HCT116 (cell line): ENCODE data around the gene TNFRSF18. TPM values are rescaled to one million over a fixed set of nuclear protein-coding genes. Genes with fewer than 3 reads are reported as not detected.
"Not testable (repeated sequence)": the region's sequence is repeated elsewhere in the genome, so short reads cannot be mapped to it uniquely, and the experiment has no call there.

Source experiments
- ATAC-seq: fragments of 200-7000 bp; cut with Tn5 transposase; 2 replicates; pipeline ENCODE4 v1.9.1; 2020; ENCODE audit warnings: mild to moderate bottlenecking, moderate library complexity
- BruUV-seq: library from RNA; stranded (reverse); fragments of 400-500 nt; replicated peaks from 2 replicates; lab custom pipeline; 2021; lab: Mats Ljungman, UMichigan
- CTCF ChIA-PET: fragments of 300-600 bp; sonication (Branson Sonifier 250); formaldehyde crosslinking; loops from one replicate; lab custom pipeline; 2021; ENCODE audit warnings: antibody characterized with exemption; lab: Charles Lee
- POLR2A ChIA-PET: fragments of 300-600, 350-600 bp; sonication (Branson Sonifier 250); formaldehyde crosslinking; loops from one replicate; lab custom pipeline; 2021; ENCODE audit warnings: antibody characterized with exemption; lab: Charles Lee
- RAD21 ChIA-PET, 2 experiments: fragments of 300-600 bp; sonication (Branson Sonifier 250); formaldehyde crosslinking; loops; one replicate each; lab custom pipeline; 2023; ENCODE audit warnings: low total read pairs in 2 of 2; ENCODE audit not compliant: uncharacterized antibody in 2 of 2, unreplicated experiment in 2 of 2, low non-redundant PET in 1 of 2; lab: Charles Lee
- DNase-seq: peaks from one replicate; pipeline ENCODE4 v3.0.0-alpha.2; 2010; ENCODE audit warnings: low read depth, low spot score
- H2AFZ ChIP-seq: fragments of 200-600 bp; shearing (Covaris generic), sonication (generic); 2 replicates; pipeline ENCODE4 v1.6.1; 2017; ENCODE audit warnings: low read depth, mixed run types, mixed read lengths, antibody characterized with exemption, low read length; ENCODE audit not compliant: poor library complexity, severe bottlenecking
- H3K27ac ChIP-seq: 2 replicates; pipeline ENCODE4 v1.5.1; 2012; ENCODE audit warnings: low read depth, low read length
- H3K27me3 ChIP-seq: fragments of 200-600 bp; sonication (generic); 2 replicates; pipeline ENCODE4 v1.6.1; 2016; ENCODE audit warnings: mixed run types, low read length, mixed read lengths; ENCODE audit not compliant: insufficient read depth
- H3K36me3 ChIP-seq, 2 experiments: fragments of 200-500 bp in 1 of 2; fragments of 200-600 bp in 1 of 2; sonication (Bioruptor generic) in 1 of 2; sonication (generic) in 1 of 2; 2 replicates each; pipeline versions ENCODE4 v1.5.1 to v1.6.1; 2014 to 2016; ENCODE audit warnings: low read length in 2 of 2, inconsistent platforms in 1 of 2, mixed read lengths in 1 of 2, mixed run types in 1 of 2; ENCODE audit not compliant: insufficient read depth in 2 of 2, control insufficient read depth in 1 of 2
- H3K4me1 ChIP-seq, 2 experiments: fragments of 200-600 bp in 1 of 2; sonication (generic) in 1 of 2; 2 replicates each; pipeline versions ENCODE4 v1.5.1 to v1.6.1; 2012 to 2017; ENCODE audit warnings: low read length in 2 of 2, inconsistent platforms in 1 of 2, mild to moderate bottlenecking in 1 of 2, mixed read lengths in 1 of 2, mixed run types in 1 of 2, moderate library complexity in 1 of 2; ENCODE audit not compliant: insufficient read depth in 2 of 2, control insufficient read depth in 1 of 2
- H3K4me2 ChIP-seq: fragments of 200-600 bp; sonication (generic); 2 replicates; pipeline ENCODE4 v1.6.1; 2017; ENCODE audit warnings: mixed run types, low read length, mixed read lengths
- H3K4me3 ChIP-seq, 2 experiments: fragments of 200-600 bp in 1 of 2; sonication (generic) in 1 of 2; replicated peaks in 1 of 2; 2 replicates each; pipeline ENCODE4 v1.5.1; 2011 to 2016; ENCODE audit warnings: low read length in 2 of 2, control low read depth in 1 of 2, low read depth in 1 of 2, mild to moderate bottlenecking in 1 of 2, mixed read lengths in 1 of 2, mixed run types in 1 of 2
- H3K79me2 ChIP-seq: fragments of 200-600 bp; sonication (generic); 2 replicates; pipeline ENCODE4 v1.6.1; 2017; ENCODE audit warnings: mild to moderate bottlenecking, mixed run types, low read length, moderate library complexity, mixed read lengths; ENCODE audit not compliant: insufficient read depth
- H3K9ac ChIP-seq: fragments of 200-600 bp; sonication (generic); 2 replicates; pipeline ENCODE4 v1.6.1; 2016; ENCODE audit warnings: low read length, mixed read lengths
- H3K9me2 ChIP-seq: fragments of 200-600 bp; sonication (generic), shearing (Covaris generic); 2 replicates; pipeline ENCODE4 v1.6.1; 2017; ENCODE audit warnings: mixed run types, mild to moderate bottlenecking, moderate library complexity; ENCODE audit not compliant: insufficient read depth
- H3K9me3 ChIP-seq, 2 experiments: fragments of 200-500 bp in 1 of 2; fragments of 200-600 bp in 1 of 2; sonication (Bioruptor generic) in 1 of 2; sonication (generic) in 1 of 2; 2 replicates each; pipeline ENCODE4 v1.6.1; 2014 to 2017; ENCODE audit warnings: low read length in 2 of 2, mixed read lengths in 2 of 2, inconsistent platforms in 1 of 2, low read depth in 1 of 2, mild to moderate bottlenecking in 1 of 2, mixed run types in 1 of 2, moderate library complexity in 1 of 2; ENCODE audit not compliant: control insufficient read depth in 1 of 2, insufficient read depth in 1 of 2
- H4K20me1 ChIP-seq: fragments of 200-600 bp; sonication (generic), shearing (Covaris generic); 2 replicates; pipeline ENCODE4 v1.6.1; 2017; ENCODE audit warnings: mixed run types, mild to moderate bottlenecking, moderate library complexity; ENCODE audit not compliant: insufficient read depth
- ELF1 ChIP-seq: IDR thresholded peaks from 2 replicates; pipeline ENCODE4 v1.6.1; 2012; ENCODE audit warnings: low read depth, borderline replicate concordance
- TCF7L2 ChIP-seq: IDR thresholded peaks from 2 replicates; pipeline ENCODE4 v1.7.0; 2011; ENCODE audit warnings: borderline replicate concordance, inconsistent platforms; ENCODE audit not compliant: insufficient read depth, insufficient read length; ENCODE audit errors: extremely low read depth
- intact Hi-C: fragments of 100-400 bp; cut with micrococcal nuclease; formaldehyde crosslinking; loops from 2 replicates; pipeline ENCODE4 v1.10.0; 2022
- total RNA-seq: library from RNA; stranded (reverse); gene quantifications from one replicate; pipeline ENCODE4 v1.2.1, GENCODE V29; 2021; ENCODE audit not compliant: unreplicated experiment

The TNFRSF18 gene
- total RNA-seq, 1 experiment from 2014 or later = 56.2 TPM

DNA sequence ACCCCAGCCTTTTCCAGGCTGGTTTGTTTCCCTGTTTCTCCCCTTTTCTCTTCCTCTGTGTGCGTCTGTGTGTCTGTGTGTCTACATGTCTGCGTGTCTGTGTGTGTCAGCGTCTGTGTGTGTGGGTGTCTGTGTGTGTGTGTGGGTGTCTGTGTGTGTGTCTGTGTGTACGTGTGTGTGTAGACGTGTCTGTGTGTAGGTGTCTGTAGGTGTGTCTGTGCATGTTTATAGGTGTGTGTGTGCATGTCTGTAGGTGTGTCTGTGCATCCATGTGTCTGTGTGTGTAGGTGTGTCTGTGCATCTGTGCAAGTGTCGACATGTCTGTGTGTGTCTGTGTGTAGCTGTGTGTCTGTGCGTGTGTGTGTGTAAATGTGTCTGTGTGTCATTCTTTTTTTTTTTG, 29.5 kb downstream of the TNFRSF18 start (continued):
- TF ChIP-seq TCF7L2 = no peak

DNA sequence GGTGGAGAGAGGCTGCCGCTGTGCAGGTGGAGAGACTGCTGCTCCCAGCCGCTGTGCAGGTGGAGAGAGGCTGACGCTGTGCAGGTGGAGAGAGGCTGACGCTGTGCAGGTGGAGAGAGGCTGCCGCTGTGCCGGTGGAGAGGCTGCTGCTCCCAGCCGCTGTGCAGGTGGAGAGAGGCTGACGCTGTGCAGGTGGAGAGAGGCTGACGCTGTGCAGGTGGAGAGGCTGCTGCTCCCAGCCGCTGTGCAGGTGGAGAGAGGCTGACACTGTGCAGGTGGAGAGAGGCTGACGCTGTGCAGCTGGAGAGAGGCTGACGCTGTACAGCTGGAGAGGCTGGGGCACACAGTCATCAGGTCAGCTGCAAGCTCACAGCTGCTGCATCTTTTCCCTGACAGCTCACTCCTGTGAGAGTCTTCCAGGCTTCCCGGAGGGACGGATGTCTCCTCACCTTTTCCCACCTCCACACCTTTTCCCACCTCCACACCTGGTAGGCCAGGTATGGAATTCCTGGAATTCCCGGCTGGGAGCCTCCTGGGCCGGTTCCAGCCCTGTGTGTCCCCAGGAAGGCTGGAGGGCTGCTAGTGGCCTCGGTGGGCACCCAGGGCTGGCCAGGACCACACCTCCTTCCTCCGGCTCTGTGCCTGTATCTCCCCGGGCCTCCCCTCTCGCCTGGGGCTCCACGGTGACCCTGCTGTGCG, 30.2 kb downstream of the TNFRSF18 start:
- RAD21 ChIA-PET = interaction anchor here in 1 of 2 experiments (1.3 kb wide), 1 partner anchor 63 kb away, joined by 3 read pairs; no protein-coding TSS in a partner anchor
- H3K9me3 ChIP-seq, H3K36me3 ChIP-seq, H3K27ac ChIP-seq, BruUV-seq, H2AFZ ChIP-seq, H3K4me2 ChIP-seq, POLR2A ChIA-PET, intact Hi-C loops, DNase-seq, ATAC-seq, H4K20me1 ChIP-seq, H3K4me3 ChIP-seq, H3K79me2 ChIP-seq, H3K9ac ChIP-seq, CTCF ChIA-PET, H3K9me2 ChIP-seq, H3K27me3 ChIP-seq: not testable (repeated sequence)
- H3K4me1 ChIP-seq = peaks cover 2 to 16% of the 10 kb centered on the region in 2 experiments; a peak in 3 of 4 replicates

DNA sequence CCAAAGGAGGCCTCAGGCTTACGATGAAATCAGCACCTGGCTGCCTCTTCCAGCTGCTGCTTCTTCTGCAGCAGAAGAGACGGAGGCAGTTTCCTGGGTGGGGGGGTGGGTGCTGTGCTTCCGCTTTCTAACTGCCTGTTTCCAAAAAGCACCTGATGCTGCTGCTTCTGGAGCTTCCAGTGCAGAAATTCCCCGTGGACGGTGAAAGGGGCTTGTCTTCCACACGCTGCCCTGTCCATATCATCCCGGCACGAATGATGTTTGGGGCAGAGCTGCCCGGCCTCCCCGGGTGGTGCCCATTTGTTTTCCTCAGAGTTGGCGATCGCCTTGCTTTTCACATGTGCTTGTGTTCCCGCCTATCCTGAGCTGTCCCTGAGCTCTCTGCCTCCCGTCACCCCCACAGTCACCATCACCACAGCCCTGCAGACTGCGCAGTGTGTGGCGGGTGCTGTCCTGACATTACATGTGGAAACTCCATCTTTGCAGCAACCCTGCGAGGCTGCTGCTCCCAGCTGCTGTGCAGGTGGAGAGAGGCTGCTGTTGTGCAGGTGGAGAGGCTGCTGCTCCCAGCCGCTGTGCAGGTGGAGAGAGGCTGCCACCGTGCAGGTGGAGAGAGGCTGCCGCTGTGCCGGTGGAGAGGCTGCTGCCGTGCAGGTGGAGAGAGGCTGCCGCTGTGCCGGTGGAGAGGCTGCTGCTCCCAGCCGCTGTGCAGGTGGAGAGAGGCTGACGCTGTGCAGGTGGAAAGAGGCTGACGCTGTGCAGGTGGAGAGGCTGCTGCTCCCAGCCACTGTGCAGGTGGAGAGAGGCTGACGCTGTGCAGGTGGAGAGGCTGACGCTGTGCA, 30.9 kb downstream of the TNFRSF18 start:
- Histone ChIP-seq H3K36me3 (no peaks in the 10 kb centered on the region), H3K9me2 (no peaks in the 10 kb centered on the region), H3K4me1 (peaks cover 2 to 16% of the 10 kb centered on the region in 2 experiments; a peak in 3 of 4 replicates), H3K9ac (no peak overlapping the region), H3K9me3 (no peaks in the 10 kb centered on the region), H3K4me3 (no peak overlapping the region), H3K27me3 (no peaks in the 10 kb centered on the region), H3K79me2 (no peaks in the 10 kb centered on the region), H2AFZ (no peak overlapping the region), H4K20me1 (no peaks in the 10 kb centered on the region), H3K27ac (no peak overlapping the region), H3K4me2 (no peak overlapping the region)
- no peak for TF ChIP-seq ELF1
- ATAC-seq (no peak), DNase-seq (no peak)
- intact Hi-C loops = no loop called here
- no TSS peak for BruUV-seq
- ChIA-PET RAD21 (no interaction called here), CTCF (no interaction called here), POLR2A (interaction anchor here (0.9 kb wide), 1 partner anchor 12 kb away, joined by 3 read pairs; no protein-coding TSS in a partner anchor)
